Activated CD4-positive, alpha-beta T cell treated with anti-CD3 and anti-CD28 coated beads for 36 hours (primary cell): Measurements from ENCODE around the gene ADGRF1. TPM values are rescaled to one million over a fixed set of nuclear protein-coding genes. Genes with fewer than 3 reads are reported as not detected.
"Not testable (repeated sequence)": the region's sequence is repeated elsewhere in the genome, so short reads cannot be mapped to it uniquely, and the experiment has no call there.

ENCODE experiments used
- ATAC-seq: fragments of 200-7000 bp; cut with Tn5 transposase; one replicate; pipeline ENCODE4 v1.10.0; 2021; ENCODE audit warnings: mild to moderate bottlenecking, moderate library complexity
- CTCF ChIA-PET: fragments of 350-600 bp; sonication (Branson Sonifier 250); formaldehyde crosslinking; loops from one replicate; lab custom pipeline; 2021; ENCODE audit warnings: antibody characterized with exemption; lab: Charles Lee
- POLR2A ChIA-PET: fragments of 350-600 bp; sonication (Branson Sonifier 250); formaldehyde crosslinking; loops from one replicate; lab custom pipeline; 2021; ENCODE audit warnings: antibody characterized with exemption, inconsistent platforms; lab: Charles Lee
- DNase-seq: peaks from one replicate; pipeline ENCODE4 v3.0.0-alpha.2; 2020
- H3K27ac Mint-ChIP-seq: one replicate; pipeline ENCODE4 v1.8.0; 2021; ENCODE audit warnings: mixed read lengths
- H3K27me3 Mint-ChIP-seq: one replicate; pipeline ENCODE4 v1.8.0; 2021; ENCODE audit warnings: mixed read lengths
- H3K36me3 Mint-ChIP-seq: one replicate; pipeline ENCODE4 v1.8.0; 2021; ENCODE audit warnings: low read depth, mixed read lengths
- H3K4me1 Mint-ChIP-seq: one replicate; pipeline ENCODE4 v1.8.0; 2021; ENCODE audit warnings: mixed read lengths
- H3K4me3 Mint-ChIP-seq: one replicate; pipeline ENCODE4 v1.8.0; 2021; ENCODE audit warnings: mild to moderate bottlenecking, moderate library complexity, mixed read lengths
- H3K9me3 Mint-ChIP-seq: one replicate; pipeline ENCODE4 v1.8.0; 2021; ENCODE audit warnings: low read depth, mixed read lengths
- intact Hi-C, 2 experiments: fragments of 100-400 bp; cut with DNase I in 1 of 2; cut with micrococcal nuclease in 1 of 2; formaldehyde crosslinking; loops; one replicate each; pipeline versions ENCODE4 v1.14.2 to v1.15.1; 2022 to 2024; cut with DNase I, micrococcal nuclease
- total RNA-seq, 2 experiments: library from RNA; stranded (reverse); gene quantifications; one replicate each; pipeline ENCODE4 v1.2.3, GENCODE V29; 2021

ADGRF1 gene
- total RNA-seq, 2 experiments from 2014 or later = not detected

DNA sequence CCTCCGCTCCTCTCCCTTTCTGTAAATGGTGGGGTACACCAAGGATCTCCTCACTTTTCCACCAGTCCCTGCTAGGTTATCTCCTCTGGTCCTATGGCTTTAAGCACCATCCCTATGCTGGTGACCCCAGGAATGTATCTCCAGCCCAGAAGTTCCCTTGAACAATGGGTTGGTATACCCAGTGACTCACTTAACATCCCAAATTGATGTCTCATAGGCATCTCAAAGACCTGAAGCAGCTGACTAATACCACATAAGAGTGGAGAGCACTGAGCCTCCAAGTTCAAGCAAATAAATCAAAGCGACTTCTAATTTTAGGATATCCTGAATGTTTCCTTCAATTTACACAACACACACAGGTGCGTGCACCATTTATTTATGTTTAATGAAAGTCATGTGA lies 48.3 kb downstream of the ADGRF1 start:
- H3K36me3 Mint-ChIP-seq = no peaks in the 10 kb centered on the region
- H3K27me3 Mint-ChIP-seq = peaks cover 23% of the 10 kb centered on the region
- H3K4me3 Mint-ChIP-seq = no peak overlapping the region
- ChIA-PET POLR2A (no interaction called here), CTCF (interaction anchor here (0.7 to 1.5 kb wide), 2 partner anchors 145 to 171 kb away, joined by 3 to 4 read pairs; no protein-coding TSS in a partner anchor)
- H3K9me3 Mint-ChIP-seq = no peaks in the 10 kb centered on the region
- no peak for ATAC-seq
- intact Hi-C loops = no loop called here
- no peaks in the 10 kb centered on the region for H3K4me1 Mint-ChIP-seq
- no peak for DNase-seq
- H3K27ac Mint-ChIP-seq = no peak overlapping the region

DNA sequence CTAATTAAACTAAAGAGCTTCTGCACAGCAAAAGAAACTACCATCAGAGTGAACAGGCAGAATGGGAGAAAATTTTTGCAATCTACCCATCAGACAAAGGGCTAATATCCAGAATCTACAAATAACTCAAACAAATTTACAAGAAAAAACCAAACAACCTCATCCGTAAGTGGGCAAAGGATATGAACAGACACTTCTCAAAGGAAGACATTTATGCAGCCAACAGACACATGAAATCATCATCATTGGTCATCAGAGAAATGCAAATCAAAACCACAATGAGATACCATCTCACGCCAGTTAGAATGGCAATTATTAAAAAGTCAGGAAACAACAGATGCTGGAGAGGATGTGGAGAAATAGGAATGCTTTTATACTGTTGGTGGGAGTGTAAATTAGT lies 49.7 kb downstream of the ADGRF1 start:
- H3K27ac Mint-ChIP-seq, intact Hi-C loops, H3K4me3 Mint-ChIP-seq, DNase-seq, CTCF ChIA-PET, H3K9me3 Mint-ChIP-seq, H3K4me1 Mint-ChIP-seq, POLR2A ChIA-PET, H3K36me3 Mint-ChIP-seq, ATAC-seq: not testable (repeated sequence)
- H3K27me3 Mint-ChIP-seq = peaks cover 20% of the 10 kb centered on the region

DNA sequence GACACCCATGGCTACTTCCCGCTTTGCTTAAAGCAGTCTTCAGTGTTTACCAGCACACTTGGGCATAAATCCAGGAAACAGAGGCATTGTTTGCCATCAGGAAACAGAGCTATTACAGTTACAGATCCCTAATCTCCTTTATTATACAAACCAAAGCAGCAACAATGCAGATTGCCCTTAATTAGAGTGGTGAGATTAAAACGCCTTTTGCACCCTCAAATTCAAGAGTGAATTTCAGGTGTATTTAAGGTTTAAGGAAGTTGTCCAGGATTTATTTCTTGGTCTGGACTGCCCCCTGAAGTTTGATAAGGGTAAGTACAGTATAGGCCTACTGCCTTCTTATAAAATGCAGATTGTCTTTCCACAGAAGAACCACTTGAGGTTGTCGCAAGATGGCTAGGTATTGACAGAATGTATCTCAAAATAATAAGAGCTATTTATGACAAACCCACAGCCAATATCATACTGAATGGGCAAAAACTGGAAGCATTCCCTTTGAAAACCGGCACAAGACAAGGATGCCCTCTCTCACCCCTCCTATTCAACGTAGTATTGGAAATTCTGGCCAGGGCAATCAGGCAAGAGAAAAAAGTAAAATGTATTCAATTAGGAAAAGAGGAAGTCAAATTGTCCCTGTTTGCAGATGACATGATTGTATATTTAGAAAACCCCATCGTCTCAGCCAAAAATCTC lies 51.2 kb downstream of the ADGRF1 start:
- intact Hi-C loops = loop anchor here in 1 of 2 experiments (2.0 kb wide), 1 partner anchor 142 kb away; no protein-coding TSS in a partner anchor
- H3K4me1 Mint-ChIP-seq, H3K36me3 Mint-ChIP-seq, H3K4me3 Mint-ChIP-seq, H3K9me3 Mint-ChIP-seq, H3K27ac Mint-ChIP-seq, DNase-seq, POLR2A ChIA-PET, ATAC-seq: not testable (repeated sequence)
- H3K27me3 Mint-ChIP-seq = peaks cover 18% of the 10 kb centered on the region
- CTCF ChIA-PET = interaction anchor here (1.0 kb wide), 1 partner anchor 138 kb away, joined by 3 read pairs; no protein-coding TSS in a partner anchor

DNA sequence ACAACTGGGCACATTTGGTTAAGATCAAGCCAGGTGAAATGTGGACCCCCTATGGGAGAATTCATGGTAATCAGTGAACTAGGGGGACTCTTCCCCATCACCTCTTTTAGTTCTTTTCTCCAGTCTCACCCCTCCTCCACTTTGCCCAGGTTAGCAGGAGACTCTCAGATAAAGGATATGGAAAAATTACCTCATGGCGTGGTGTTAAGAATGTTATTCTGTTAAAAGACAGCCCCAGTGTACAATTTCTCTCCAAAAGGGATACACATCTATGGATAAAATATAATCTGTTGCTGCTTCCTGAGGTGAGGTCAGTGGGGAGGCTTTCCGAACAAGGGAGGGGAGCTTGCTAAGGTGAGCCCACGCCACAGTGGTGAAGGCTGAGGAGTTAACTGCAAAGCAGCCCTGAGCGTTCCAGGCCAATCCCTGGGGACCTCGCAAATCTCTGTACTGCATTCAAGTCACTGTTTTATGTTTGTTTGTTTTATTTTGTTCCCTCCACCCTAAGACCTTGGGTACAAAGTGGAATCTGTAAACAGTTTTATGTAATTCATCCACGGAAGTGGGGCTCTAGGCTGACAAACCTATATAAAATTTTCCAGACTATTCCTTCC lies 52.0 kb downstream of the ADGRF1 start:
- ATAC-seq = no peak
- no peak for DNase-seq
- CTCF ChIA-PET = no interaction called here
- no peak overlapping the region for H3K27ac Mint-ChIP-seq
- H3K4me3 Mint-ChIP-seq = no peak overlapping the region
- intact Hi-C loops = loop anchor here in 1 of 2 experiments (2.0 kb wide), 1 partner anchor 141 kb away; no protein-coding TSS in a partner anchor
- H3K9me3 Mint-ChIP-seq = no peaks in the 10 kb centered on the region
- peaks cover 15% of the 10 kb centered on the region for H3K27me3 Mint-ChIP-seq
- no peaks in the 10 kb centered on the region for H3K4me1 Mint-ChIP-seq
- POLR2A ChIA-PET = no interaction called here
- no peaks in the 10 kb centered on the region for H3K36me3 Mint-ChIP-seq

DNA sequence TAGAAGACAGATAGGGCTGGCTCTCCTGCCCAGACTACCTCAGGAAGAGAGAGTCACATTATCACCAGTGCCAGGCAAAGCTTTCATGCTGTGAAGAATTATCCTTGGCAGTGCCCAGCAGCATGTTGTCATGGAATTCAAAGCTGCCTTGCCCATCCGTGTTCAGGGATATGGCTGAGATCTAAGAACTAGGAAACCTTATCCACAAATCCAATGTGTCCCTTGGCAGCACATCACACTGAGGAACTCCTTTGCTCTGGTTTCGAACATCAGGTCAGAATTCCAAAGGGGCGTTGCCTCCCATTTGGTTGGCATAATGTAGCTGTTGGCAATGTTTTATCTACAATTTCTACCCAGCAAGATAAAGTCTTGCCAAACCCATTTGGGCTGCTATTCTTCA lies 52.7 kb downstream of the ADGRF1 start:
- ATAC-seq = no peak
- CTCF ChIA-PET = no interaction called here
- intact Hi-C loops = no loop called here
- DNase-seq = no peak
- Mint-ChIP-seq H3K36me3 (no peaks in the 10 kb centered on the region), H3K4me1 (no peaks in the 10 kb centered on the region), H3K4me3 (no peak overlapping the region), H3K9me3 (no peaks in the 10 kb centered on the region), H3K27me3 (peaks cover 15% of the 10 kb centered on the region), H3K27ac (no peak overlapping the region)
- POLR2A ChIA-PET = no interaction called here

DNA sequence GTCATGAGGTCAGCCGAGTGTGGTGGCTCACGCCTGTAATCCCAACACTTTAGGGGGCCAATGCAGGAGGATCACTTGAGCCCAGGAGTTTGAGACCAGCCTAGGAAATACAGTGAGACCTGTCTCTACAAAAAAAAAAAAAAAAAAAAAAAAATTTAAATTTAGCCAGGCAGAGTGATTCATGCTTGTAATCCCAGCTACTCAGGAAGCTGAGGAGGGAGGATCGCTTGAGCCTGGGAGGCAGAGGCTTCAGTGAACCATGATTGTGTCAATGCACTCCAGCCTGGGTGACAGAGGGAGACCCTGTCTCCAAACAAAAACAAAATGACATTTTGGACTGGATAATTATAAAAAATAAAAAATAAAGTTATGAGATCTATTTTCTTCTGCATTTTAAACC lies 56.2 kb downstream of the ADGRF1 start:
- POLR2A ChIA-PET = no interaction called here
- no peak for ATAC-seq

DNA sequence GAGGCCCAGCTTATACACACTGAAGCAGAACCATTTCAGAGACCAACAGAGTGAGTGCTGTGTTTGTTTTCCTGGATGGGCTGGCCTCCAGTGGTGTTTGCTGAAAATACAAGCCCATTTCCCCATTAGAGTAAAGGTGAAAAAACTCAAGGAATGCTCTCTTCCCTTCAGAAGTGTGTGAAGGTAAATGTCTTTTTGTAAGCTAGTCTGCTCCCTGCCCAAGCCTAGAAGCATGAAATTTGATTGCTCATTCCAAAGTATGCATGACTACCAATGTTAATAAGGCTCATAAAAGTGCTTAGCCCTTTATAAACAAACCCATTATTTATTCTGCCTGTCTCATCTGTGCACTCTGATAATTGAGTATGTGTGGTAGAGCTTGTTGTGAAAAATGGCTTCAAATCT lies 59.1 kb downstream of the ADGRF1 start:
- H3K27ac Mint-ChIP-seq = no peak overlapping the region
- H3K9me3 Mint-ChIP-seq = no peaks in the 10 kb centered on the region
- no peaks in the 10 kb centered on the region for H3K36me3 Mint-ChIP-seq
- no peak for DNase-seq
- ATAC-seq = no peak
- ChIA-PET CTCF (interaction anchor here (0.7 kb wide), 1 partner anchor 114 kb away, joined by 3 read pairs; no protein-coding TSS in a partner anchor), POLR2A (no interaction called here)
- no peaks in the 10 kb centered on the region for H3K4me1 Mint-ChIP-seq
- H3K27me3 Mint-ChIP-seq = peaks cover 3% of the 10 kb centered on the region
- intact Hi-C loops = no loop called here
- H3K4me3 Mint-ChIP-seq = no peak overlapping the region

More for the DNA sequence above, 56.2 kb downstream of the ADGRF1 start:
- no peaks in the 10 kb centered on the region for H3K4me1 Mint-ChIP-seq
- no peaks in the 10 kb centered on the region for H3K36me3 Mint-ChIP-seq
- H3K9me3 Mint-ChIP-seq = no peaks in the 10 kb centered on the region
- DNase-seq = no peak
- no peak overlapping the region for H3K4me3 Mint-ChIP-seq
- intact Hi-C loops = no loop called here
- CTCF ChIA-PET = no interaction called here
- H3K27me3 Mint-ChIP-seq = peaks cover 6% of the 10 kb centered on the region
- no peak overlapping the region for H3K27ac Mint-ChIP-seq

DNA sequence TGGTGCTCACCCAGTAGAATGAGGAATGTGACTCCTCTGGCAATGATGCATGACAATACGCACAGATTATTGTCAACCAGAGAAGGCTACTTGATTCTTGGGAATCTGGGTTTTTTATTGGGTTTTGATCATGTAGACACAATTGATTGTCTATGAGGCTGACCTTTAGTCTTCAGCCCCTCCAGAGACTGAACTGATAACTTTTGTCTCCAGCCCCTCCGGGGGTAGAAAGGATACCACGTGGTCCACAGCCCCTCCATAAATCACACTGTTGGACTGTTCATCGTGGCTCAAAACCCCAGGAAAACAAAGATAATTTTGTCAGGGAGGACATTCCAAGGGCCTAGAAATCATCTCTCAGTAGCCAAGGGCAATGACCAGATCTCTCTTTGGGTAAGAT lies 62.9 kb downstream of the ADGRF1 start:
- Mint-ChIP-seq H3K36me3 (no peaks in the 10 kb centered on the region), H3K4me3 (no peak overlapping the region), H3K27ac (no peak overlapping the region), H3K9me3 (no peaks in the 10 kb centered on the region), H3K4me1 (no peaks in the 10 kb centered on the region), H3K27me3 (peaks cover 3% of the 10 kb centered on the region)
- ATAC-seq (no peak), DNase-seq (no peak)
- POLR2A ChIA-PET = no interaction called here
- intact Hi-C loops = no loop called here
- CTCF ChIA-PET = no interaction called here

DNA sequence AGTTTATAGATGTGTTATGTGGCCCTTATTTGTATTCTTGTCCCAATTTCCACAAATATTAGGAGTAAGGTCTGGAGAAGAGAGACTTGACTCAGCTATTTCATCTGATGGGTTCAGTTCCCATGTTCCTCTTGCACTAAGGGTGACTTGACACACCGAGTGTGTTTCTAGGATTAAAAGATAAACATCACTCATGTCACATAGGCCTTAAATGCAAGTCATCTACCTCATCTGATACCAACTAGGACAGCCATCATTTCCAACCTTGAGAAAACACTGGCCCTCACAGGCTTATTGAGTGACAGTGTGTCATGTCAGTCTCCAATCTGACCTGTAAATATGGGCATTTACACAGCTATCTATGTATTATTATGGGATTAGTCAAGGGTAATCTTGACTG lies 67.3 kb downstream of the ADGRF1 start:
- ChIA-PET CTCF (no interaction called here), POLR2A (no interaction called here)

DNA sequence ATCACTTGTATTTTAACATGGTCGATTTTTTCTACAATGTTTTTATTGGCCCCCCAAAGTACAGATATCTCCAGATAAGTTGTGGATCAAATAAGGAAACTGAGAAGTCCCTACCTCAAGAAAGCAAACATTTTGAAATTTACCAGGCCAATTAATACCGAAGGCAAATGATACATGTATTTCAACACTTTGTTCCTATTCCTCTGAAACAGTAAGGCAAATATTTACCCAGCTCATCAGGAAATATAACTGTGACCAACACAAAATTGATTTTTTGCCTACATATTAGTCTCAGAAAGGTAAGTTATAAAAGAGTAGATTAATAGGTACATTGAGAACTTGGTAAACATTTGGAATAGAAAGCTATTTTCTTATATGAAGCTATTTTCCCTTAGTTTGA lies 69.1 kb downstream of the ADGRF1 start:
- Mint-ChIP-seq H3K27ac (no peak overlapping the region), H3K4me1 (no peaks in the 10 kb centered on the region), H3K27me3 (no peaks in the 10 kb centered on the region), H3K36me3 (no peaks in the 10 kb centered on the region), H3K4me3 (no peak overlapping the region), H3K9me3 (no peaks in the 10 kb centered on the region)
- DNase-seq = no peak
- no peak for ATAC-seq
- ChIA-PET CTCF (no interaction called here), POLR2A (no interaction called here)
- intact Hi-C loops = no loop called here

More for the DNA sequence above, 67.3 kb downstream of the ADGRF1 start:
- no peak overlapping the region for H3K27ac Mint-ChIP-seq
- ATAC-seq = no peak
- no peaks in the 10 kb centered on the region for H3K27me3 Mint-ChIP-seq
- intact Hi-C loops = no loop called here
- H3K4me1 Mint-ChIP-seq = no peaks in the 10 kb centered on the region
- DNase-seq = no peak
- no peaks in the 10 kb centered on the region for H3K9me3 Mint-ChIP-seq
- H3K36me3 Mint-ChIP-seq = no peaks in the 10 kb centered on the region
- no peak overlapping the region for H3K4me3 Mint-ChIP-seq

DNA sequence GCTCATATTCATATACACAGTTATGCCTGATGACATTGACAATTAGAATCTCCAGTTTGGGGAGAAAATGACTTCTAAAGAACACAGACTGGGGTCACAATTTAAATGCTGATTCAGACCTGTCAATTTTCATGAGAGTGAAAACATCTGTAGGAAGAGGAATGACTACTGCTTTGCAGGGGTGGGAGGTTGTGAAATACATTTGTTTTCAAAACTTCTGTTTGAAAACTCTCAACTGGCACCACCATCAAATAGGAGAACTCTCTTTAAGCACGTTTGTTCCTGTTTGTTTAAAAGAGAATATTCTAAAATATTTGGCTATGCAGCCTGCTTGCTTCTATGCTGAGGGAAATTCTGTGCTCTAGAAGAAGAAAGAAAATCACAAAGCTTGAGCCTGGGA lies 69.6 kb downstream of the ADGRF1 start:
- intact Hi-C loops = no loop called here
- no peak overlapping the region for H3K4me3 Mint-ChIP-seq
- H3K36me3 Mint-ChIP-seq = no peaks in the 10 kb centered on the region
- no peaks in the 10 kb centered on the region for H3K9me3 Mint-ChIP-seq
- ChIA-PET CTCF (no interaction called here), POLR2A (no interaction called here)
- no peaks in the 10 kb centered on the region for H3K27me3 Mint-ChIP-seq
- no peak overlapping the region for H3K27ac Mint-ChIP-seq
- DNase-seq (no peak), ATAC-seq (no peak)
- no peaks in the 10 kb centered on the region for H3K4me1 Mint-ChIP-seq

DNA sequence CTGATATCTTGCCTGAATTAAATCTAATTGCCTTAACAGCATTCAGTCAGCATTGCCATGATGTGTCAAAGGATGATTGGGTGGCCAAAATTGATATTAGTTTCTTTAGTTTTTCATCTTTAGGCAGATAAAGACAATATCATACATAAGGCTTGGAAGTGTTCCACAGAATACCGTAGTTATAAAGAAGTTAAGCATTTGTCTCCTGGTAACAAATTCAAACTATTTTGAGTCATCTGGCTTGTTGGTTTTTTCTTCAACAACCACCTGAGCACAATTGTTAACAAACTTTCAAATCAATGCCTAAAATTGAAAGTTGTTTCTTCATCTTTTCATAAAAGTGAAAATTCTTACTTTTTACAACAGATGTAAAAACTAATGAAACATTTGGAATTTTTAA lies 72.9 kb downstream of the ADGRF1 start:
- H3K9me3 Mint-ChIP-seq = no peaks in the 10 kb centered on the region
- H3K4me1 Mint-ChIP-seq = no peaks in the 10 kb centered on the region
- H3K4me3 Mint-ChIP-seq = no peak overlapping the region
- no peaks in the 10 kb centered on the region for H3K36me3 Mint-ChIP-seq
- DNase-seq (no peak), ATAC-seq (no peak)
- intact Hi-C loops = no loop called here
- ChIA-PET CTCF (no interaction called here), POLR2A (interaction anchor here (0.6 kb wide), 1 partner anchor 14 kb away, joined by 3 read pairs; no protein-coding TSS in a partner anchor)
- H3K27ac Mint-ChIP-seq = no peak overlapping the region
- peaks cover 4% of the 10 kb centered on the region for H3K27me3 Mint-ChIP-seq
